HTERT RPE-1 (cell line): ENCODE measurements around the gene LTO1.
"Not testable (repeated sequence)": the region's sequence is repeated elsewhere in the genome, so short reads cannot be mapped to it uniquely, and the experiment has no call there.

Source experiments
- in situ Hi-C: fragments of 300-500 bp; cut with MboI; formaldehyde crosslinking; loops from 4 replicates; pipeline ENCODE4 v1.14.3; 2020; ENCODE audit warnings: low sequenced_read_pairs

LTO1 gene

GRCh38 chr11:69702239-69702691 is 27.1 kb upstream of the LTO1 start:
- in situ Hi-C loops: no loop called here

GRCh38 chr11:69700278-69701140 is 25.4 kb upstream of the LTO1 start:
- in situ Hi-C loops: no loop called here

- in situ Hi-C loops: no loop called here
Observed at GRCh38 chr11:69699213-69699612, 24.1 kb upstream of the LTO1 start.

- in situ Hi-C loops: no loop called here
Observed at GRCh38 chr11:69698362-69698761, 23.2 kb upstream of the LTO1 start.

GRCh38 chr11:69697861-69698260 is 22.7 kb upstream of the LTO1 start:
- in situ Hi-C loops: no loop called here

GRCh38 chr11:69697469-69697843 is 22.3 kb upstream of the LTO1 start:
- in situ Hi-C loops: no loop called here

- in situ Hi-C loops: no loop called here
Observed at GRCh38 chr11:69696749-69697468, 21.8 kb upstream of the LTO1 start.

- in situ Hi-C loops: not testable (repeated sequence)
Observed at GRCh38 chr11:69695995-69696394, 20.8 kb upstream of the LTO1 start.

- in situ Hi-C loops: no loop called here
Observed at GRCh38 chr11:69695581-69695980, 20.4 kb upstream of the LTO1 start.

- in situ Hi-C loops: no loop called here
Observed at GRCh38 chr11:69694781-69695180, 19.6 kb upstream of the LTO1 start.

- in situ Hi-C loops: no loop called here
Observed at GRCh38 chr11:69692422-69692821, 17.3 kb upstream of the LTO1 start.

- in situ Hi-C loops: no loop called here
Observed at GRCh38 chr11:69691463-69691862, 16.3 kb upstream of the LTO1 start.

- in situ Hi-C loops: no loop called here
Observed at GRCh38 chr11:69689484-69690319, 14.5 kb upstream of the LTO1 start.

- in situ Hi-C loops: not testable (repeated sequence)
Observed at GRCh38 chr11:69687969-69688771, 13.0 kb upstream of the LTO1 start.

- in situ Hi-C loops: no loop called here
Observed at GRCh38 chr11:69686856-69687255, 11.7 kb upstream of the LTO1 start.

- in situ Hi-C loops: no loop called here
Observed at GRCh38 chr11:69686452-69686851, 11.3 kb upstream of the LTO1 start.

- in situ Hi-C loops: no loop called here
Observed at GRCh38 chr11:69685348-69685747, 10.2 kb upstream of the LTO1 start.

- in situ Hi-C loops: no loop called here
Observed at GRCh38 chr11:69684651-69685050, 9.5 kb upstream of the LTO1 start.

GRCh38 chr11:69683764-69684333 is 8.7 kb upstream of the LTO1 start:
- in situ Hi-C loops: no loop called here

GRCh38 chr11:69682681-69683326 is 7.7 kb upstream of the LTO1 start:
- in situ Hi-C loops: no loop called here
